HepG2 (cell line): Measurements from ENCODE around the gene CD151. TPM values are rescaled to one million over a fixed set of nuclear protein-coding genes. Genes with fewer than 3 reads are reported as not detected.
A peak's percentile ranks its signal among the peaks of the same experiment; 100 is the strongest.

Source experiments
- ATAC-seq: fragments of 200-7000 bp; cut with Tn5 transposase; 3 replicates; pipeline ENCODE4 v1.9.1; 2020; ENCODE audit warnings: mild to moderate bottlenecking, moderate library complexity
- BruUV-seq: library from RNA; stranded (reverse); fragments of 400-500 nt; replicated peaks from 2 replicates; lab custom pipeline; 2021; lab: Mats Ljungman, UMichigan
- CTCF ChIA-PET: fragments of 300-600 bp; formaldehyde crosslinking; extraction: SDS; loops from one replicate; lab custom pipeline; 2021; ENCODE audit warnings: low total read pairs, inconsistent platforms, low intra/inter-chr PET ratio; lab: Yijun Ruan, JAX
- POLR2A ChIA-PET: fragments of 350-600 bp; sonication (Branson Sonifier 250); formaldehyde crosslinking; loops from one replicate; lab custom pipeline; 2020; ENCODE audit warnings: antibody characterized with exemption, inconsistent platforms; lab: Yijun Ruan, JAX
- DNase-seq: peaks from one replicate; pipeline ENCODE4 v3.0.0-alpha.2; 2015; ENCODE audit warnings: low spot score
- FAIRE-seq: peaks from 3 replicates; lab custom pipeline; 2011; peaks lifted over from hg19 to GRCh38; lab: Jason Lieb, UNC
- H2AFZ ChIP-seq: one replicate; pipeline ENCODE4 v1.6.1; 2011; ENCODE audit warnings: low read length, inconsistent platforms
- H3K27ac ChIP-seq: fragments of 300-600 bp; 3 replicates; pipeline ENCODE4 v1.8.0; 2011; ENCODE audit warnings: mixed run types, mild to moderate bottlenecking, mixed read lengths, low read length, inconsistent platforms; ENCODE audit not compliant: insufficient read depth; ENCODE audit errors: extremely low read length
- H3K27me3 ChIP-seq, 2 experiments: fragments of 200-600 bp in 1 of 2; 2 replicates in 1 of 2; 3 replicates in 1 of 2; pipeline versions ENCODE4 v1.6.0 to v1.8.0; 2011; ENCODE audit warnings: low read length in 2 of 2, mild to moderate bottlenecking in 2 of 2, moderate library complexity in 2 of 2, inconsistent platforms in 1 of 2; ENCODE audit not compliant: insufficient read depth in 2 of 2, control insufficient read depth in 1 of 2
- H3K36me3 ChIP-seq, 2 experiments: fragments of 200-600 bp in 1 of 2; replicated peaks in 1 of 2; 2 replicates in 1 of 2; 3 replicates in 1 of 2; pipeline versions ENCODE4 v1.5.1 to v1.8.0; 2011; ENCODE audit warnings: low read length in 2 of 2, inconsistent platforms in 1 of 2; ENCODE audit not compliant: insufficient read depth in 2 of 2, control insufficient read depth in 1 of 2
- H3K4me1 ChIP-seq: 2 replicates; pipeline ENCODE4 v1.5.1; 2012; ENCODE audit warnings: low read length, inconsistent platforms; ENCODE audit not compliant: insufficient read depth
- H3K4me2 ChIP-seq: 2 replicates; pipeline ENCODE4 v1.6.0; 2011; ENCODE audit warnings: low read depth, low read length, inconsistent platforms
- H3K4me3 ChIP-seq, 3 experiments: fragments of 200-600 bp in 1 of 3; sonication (generic), shearing (Covaris generic) in 1 of 3; replicated peaks in 1 of 3; 2 replicates each; pipeline ENCODE4 v1.5.1; 2011 to 2016; ENCODE audit warnings: low read length in 3 of 3, inconsistent platforms in 2 of 3, low read depth in 2 of 3, mild to moderate bottlenecking in 2 of 3, control low read depth in 1 of 3, mixed read lengths in 1 of 3; ENCODE audit not compliant: insufficient read depth in 1 of 3
- H3K79me2 ChIP-seq: one replicate; pipeline ENCODE4 v1.6.1; 2011; ENCODE audit warnings: low read length, inconsistent platforms; ENCODE audit not compliant: insufficient read depth
- H3K9ac ChIP-seq: 2 replicates; pipeline ENCODE4 v1.6.0; 2011; ENCODE audit warnings: mild to moderate bottlenecking, low read depth, low read length, inconsistent platforms; ENCODE audit not compliant: insufficient read depth
- H3K9me3 ChIP-seq: 2 replicates; pipeline ENCODE4 v1.5.1; 2012; ENCODE audit warnings: mild to moderate bottlenecking, low read length
- H4K20me1 ChIP-seq: 2 replicates; pipeline ENCODE4 v1.6.0; 2011; ENCODE audit warnings: inconsistent platforms, mild to moderate bottlenecking, low read length, moderate library complexity; ENCODE audit not compliant: insufficient read depth
- AGO2 ChIP-seq: fragments of 200-400 bp; formaldehyde crosslinking; optimal IDR thresholded peaks from 2 replicates; pipeline ENCODE3; 2017; ENCODE audit warnings: mild to moderate bottlenecking, low read depth, low read length, moderate library complexity
- EED ChIP-seq: sonication (generic); formaldehyde crosslinking; IDR thresholded peaks from 2 replicates; pipeline ENCODE4 v1.5.0; 2020; ENCODE audit warnings: mild to moderate bottlenecking, missing genetic modification reagents
- GABPA ChIP-seq, 2 experiments: IDR thresholded peaks; 2 replicates each; pipeline ENCODE4 v1.6.1; 2011 to 2016; ENCODE audit warnings: low read depth in 2 of 2, low read length in 1 of 2, missing biosample characterization in 1 of 2, missing genetic modification characterization in 1 of 2
- RXRB ChIP-seq: IDR thresholded peaks from 2 replicates; pipeline ENCODE4 v1.6.1; 2016; ENCODE audit warnings: borderline replicate concordance, missing genetic modification reagents, missing compliant biosample characterization
- STAG1 ChIP-seq: sonication (generic); formaldehyde crosslinking; IDR thresholded peaks from 2 replicates; pipeline ENCODE4 v1.4.0; 2020; ENCODE audit warnings: missing genetic modification reagents
- THAP11 ChIP-seq: IDR thresholded peaks from 2 replicates; pipeline ENCODE4 v1.6.1; 2016; ENCODE audit warnings: missing biosample characterization, missing genetic modification reagents
- ZNF629 ChIP-seq: sonication (generic); formaldehyde crosslinking; conservative IDR thresholded peaks from 2 replicates; pipeline ENCODE4 v1.5.0; 2020; ENCODE audit warnings: missing genetic modification reagents
- WGBS: methylation state at CpG from one replicate; pipeline ENCODE4 v1.1.6; 2017; ENCODE audit warnings: low lambda C conversion rate; 5-methylcytosine and 5-hydroxymethylcytosine counted together
- in situ Hi-C: cut with HindIII; loops from 2 replicates; pipeline ENCODE4 v1.10.0; 2017; ENCODE audit warnings: low pct_unique_long_range_greater_than_20kb; ENCODE audit not compliant: extremely low pct_ligation_motif_present
- intact Hi-C: fragments of 100-400 bp; cut with micrococcal nuclease; formaldehyde crosslinking; loops from one replicate; pipeline ENCODE4 v1.10.0; 2022; ENCODE audit not compliant: unreplicated experiment
- polyA plus RNA-seq, 8 experiments: library from polyadenylated mRNA; depleted of rRNA in 3 of 8; stranded (reverse) in 7 of 8; unstranded in 1 of 8; fragments of >200 nt; fragmentation: Illumina TruSeq in 4 of 8; extraction: Trizol in 4 of 8; gene quantifications; 2 replicates each; pipeline versions ENCODE4 v1.2.1 to v1.2.3, GENCODE V29; 2011 to 2016; ENCODE audit warnings: low read depth in 4 of 8, missing spikeins in 1 of 8, mixed read lengths in 1 of 8; ENCODE audit not compliant: insufficient read depth in 1 of 8
- total RNA-seq, 5 experiments: library from RNA; depleted of rRNA; stranded (reverse); fragments of >200 nt; fragmentation: Illumina TruSeq; extraction: Trizol; gene quantifications; 2 replicates each; pipeline ENCODE4 v1.2.3, GENCODE V29; 2016; ENCODE audit warnings: low read depth in 1 of 5
- TF ChIP-seq, protein P1 (sequence below): sonication (generic); formaldehyde crosslinking; IDR thresholded peaks from 2 replicates; pipeline ENCODE4 v1.5.0; 2020; ENCODE audit warnings: mild to moderate bottlenecking, missing genetic modification reagents, moderate library complexity

Gene CD151
- total and polyA plus RNA-seq, 2 of the 13 experiments (the other 11 are each of a cell fraction or from before 2014, with no cell fraction given), result 125 to 197 TPM

DNA sequence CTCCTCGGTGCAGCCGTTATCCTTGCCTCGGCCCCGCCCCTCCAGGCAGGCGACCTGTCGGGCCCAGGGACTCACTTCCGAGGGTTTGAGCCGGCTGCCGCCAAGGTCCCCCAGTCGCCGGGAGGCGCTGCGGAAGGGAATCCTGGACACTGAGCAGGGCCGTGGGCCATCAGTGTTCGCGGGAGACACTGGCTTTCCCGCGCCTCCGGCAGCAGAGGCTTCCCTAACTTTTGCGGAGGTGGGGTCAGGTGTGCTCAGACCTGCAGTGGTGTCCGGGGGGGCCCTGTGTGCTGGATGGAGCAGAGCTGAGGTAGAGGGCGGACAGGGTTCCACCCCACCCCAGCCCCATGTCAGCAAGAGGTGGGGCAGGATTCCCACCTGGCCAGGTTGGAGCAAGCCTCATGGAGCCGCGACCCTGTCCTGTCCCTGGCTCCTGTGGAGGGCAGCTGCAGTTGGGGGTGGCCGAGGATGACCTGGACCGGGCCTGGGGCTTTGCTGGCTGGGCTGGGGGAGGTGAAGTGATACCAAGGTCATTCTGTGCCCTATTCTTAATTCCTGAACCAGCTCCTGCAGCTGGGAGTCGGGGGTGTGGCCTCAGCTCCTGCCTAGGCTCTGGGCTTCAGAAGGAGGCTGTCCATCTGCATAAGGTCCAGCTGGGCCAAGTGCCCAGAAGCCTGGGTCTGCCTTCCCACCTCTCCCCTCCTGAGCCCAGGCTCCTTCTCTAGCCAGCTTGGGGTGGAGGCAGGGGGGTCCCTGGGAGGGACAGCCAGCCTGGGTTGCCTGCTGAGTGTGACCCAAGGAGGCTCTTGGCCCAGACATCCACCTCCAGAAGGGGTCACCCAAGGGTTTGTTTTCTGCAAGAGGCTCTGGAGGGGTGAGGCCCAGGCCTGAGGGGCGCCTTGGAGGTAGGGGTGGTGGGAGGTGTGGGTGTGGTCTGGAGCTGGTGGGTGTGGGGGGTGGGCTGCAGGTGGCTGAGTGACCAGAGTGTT is 18.3 kb downstream of the CD151 start:
- Histone ChIP-seq H3K4me1 (peaks cover 3% of the 10 kb centered on the region), H2AFZ (no peak overlapping the region), H3K27me3 (no peaks in the 10 kb centered on the region), H3K4me2 (no peak overlapping the region), H3K36me3 (no peaks in the 10 kb centered on the region; a peak in 2 of 5 replicates), H3K4me3 (no peak overlapping the region), H3K9ac (no peak overlapping the region), H3K79me2 (no peaks in the 10 kb centered on the region), H3K27ac (no peak overlapping the region), H4K20me1 (0 out of 2 replicates have a peak, but pooled peaks cover 2% of the 10 kb centered on the region), H3K9me3 (no peaks in the 10 kb centered on the region)
- no TSS peak for BruUV-seq
- no peak for FAIRE-seq
- in situ Hi-C loops (no loop called here), intact Hi-C loops (no loop called here)
- no peak for DNase-seq
- CTCF ChIA-PET, result no interaction called here
- TF ChIP-seq GABPA (IDR thresholded peaks at IDR 0.05; ENCODE audit: low read depth, low read length) (no peak), GABPA (CRISPR knock-in tag; IDR thresholded peaks at IDR 0.05; ENCODE audit: low read depth) (no peak), RXRB (CRISPR knock-in tag) (no peak), ZNF629 (CRISPR knock-in tag) (no peak), AGO2 (peak; percentile 12), STAG1 (CRISPR knock-in tag) (peak; percentile 26; the same call in 1 of the 2 replicates), EED (CRISPR knock-in tag) (no peak), THAP11 (CRISPR knock-in tag) (no peak)
- TF ChIP-seq, protein P1, sequence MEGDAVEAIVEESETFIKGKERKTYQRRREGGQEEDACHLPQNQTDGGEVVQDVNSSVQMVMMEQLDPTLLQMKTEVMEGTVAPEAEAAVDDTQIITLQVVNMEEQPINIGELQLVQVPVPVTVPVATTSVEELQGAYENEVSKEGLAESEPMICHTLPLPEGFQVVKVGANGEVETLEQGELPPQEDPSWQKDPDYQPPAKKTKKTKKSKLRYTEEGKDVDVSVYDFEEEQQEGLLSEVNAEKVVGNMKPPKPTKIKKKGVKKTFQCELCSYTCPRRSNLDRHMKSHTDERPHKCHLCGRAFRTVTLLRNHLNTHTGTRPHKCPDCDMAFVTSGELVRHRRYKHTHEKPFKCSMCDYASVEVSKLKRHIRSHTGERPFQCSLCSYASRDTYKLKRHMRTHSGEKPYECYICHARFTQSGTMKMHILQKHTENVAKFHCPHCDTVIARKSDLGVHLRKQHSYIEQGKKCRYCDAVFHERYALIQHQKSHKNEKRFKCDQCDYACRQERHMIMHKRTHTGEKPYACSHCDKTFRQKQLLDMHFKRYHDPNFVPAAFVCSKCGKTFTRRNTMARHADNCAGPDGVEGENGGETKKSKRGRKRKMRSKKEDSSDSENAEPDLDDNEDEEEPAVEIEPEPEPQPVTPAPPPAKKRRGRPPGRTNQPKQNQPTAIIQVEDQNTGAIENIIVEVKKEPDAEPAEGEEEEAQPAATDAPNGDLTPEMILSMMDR (CRISPR knock-in tag), result peak; percentile 50
- POLR2A ChIA-PET, result no interaction called here
- ATAC-seq, result no peak
- 99% methylated on average over 13 of the region's 28 CpGs for WGBS
